SH-SY5Y (cell line): ENCODE measurements around the gene KDM4B.

Source experiments
- GATA2 ChIP-seq: IDR thresholded peaks from 2 replicates; pipeline ENCODE4 v1.6.1; 2011; ENCODE audit warnings: mild to moderate bottlenecking, low read depth, low read length
- GATA3 ChIP-seq: IDR thresholded peaks from 2 replicates; pipeline ENCODE4 v1.6.1; 2011; ENCODE audit warnings: low read depth, mild to moderate bottlenecking, low read length, moderate library complexity

DNA sequence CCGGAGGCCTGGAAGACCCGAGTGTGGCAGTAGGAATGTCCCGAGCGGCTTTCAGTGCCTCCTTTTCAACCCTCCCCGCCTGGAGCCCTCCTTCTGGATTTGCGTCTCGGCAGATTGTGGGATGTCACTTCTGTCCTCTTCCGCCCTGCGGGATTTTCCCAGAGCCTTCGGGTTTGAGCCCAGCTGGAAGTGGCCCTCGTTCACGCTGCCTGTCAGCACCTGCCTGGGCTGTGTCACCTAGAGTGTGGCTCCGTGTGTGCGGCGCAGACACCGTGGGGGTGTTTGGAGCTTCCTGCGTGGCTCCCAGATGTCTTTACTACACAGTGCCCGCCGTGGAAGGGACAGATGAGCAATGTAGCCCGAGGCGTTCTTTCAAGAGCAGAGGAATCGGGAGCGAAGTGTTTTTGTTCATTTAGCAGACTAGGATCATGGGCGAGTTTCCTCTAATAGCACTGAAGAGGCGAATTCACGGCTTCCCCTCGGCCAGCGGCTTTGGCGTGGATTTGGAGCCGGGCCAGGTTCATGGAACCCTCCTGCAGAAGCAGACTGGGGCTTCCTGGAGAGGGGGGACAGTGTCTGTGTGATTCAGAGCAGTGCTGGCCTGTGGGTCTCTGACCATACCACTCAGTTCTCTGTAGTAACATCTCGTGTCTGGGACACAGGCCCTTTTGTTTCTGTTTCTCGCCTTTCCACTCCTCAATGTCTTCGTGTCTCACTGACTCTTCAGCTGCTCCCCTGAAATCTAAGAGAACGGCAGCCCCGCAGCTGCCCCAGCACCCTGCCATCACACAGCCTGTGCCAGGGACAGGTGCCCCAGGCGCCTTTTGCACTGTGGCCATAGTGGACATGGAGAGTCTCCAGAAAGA is 68.0 kb downstream of the KDM4B start:
- TF ChIP-seq GATA3 (no peak), GATA2 (no peak)
